Ishikawa (cell line): ENCODE data around the gene BRI3.

Source experiments
- CEBPB ChIP-seq: IDR thresholded peaks from 2 replicates; pipeline ENCODE4 v1.6.1; 2012
- CREB1 ChIP-seq: IDR thresholded peaks from 2 replicates; pipeline ENCODE4 v1.6.1; 2012; ENCODE audit warnings: low read depth
- EGR1 ChIP-seq: IDR thresholded peaks from 2 replicates; pipeline ENCODE4 v1.6.1; 2012
- EP300 ChIP-seq: IDR thresholded peaks from 2 replicates; pipeline ENCODE4 v1.6.1; 2012; ENCODE audit warnings: borderline replicate concordance
- FOXM1 ChIP-seq: IDR thresholded peaks from 2 replicates; pipeline ENCODE4 v1.6.1; 2012; ENCODE audit warnings: low read depth, borderline replicate concordance
- NFIC ChIP-seq: IDR thresholded peaks from 2 replicates; pipeline ENCODE4 v1.6.1; 2012
- RAD21 ChIP-seq: IDR thresholded peaks from 2 replicates; pipeline ENCODE4 v1.6.1; 2012; ENCODE audit warnings: low read depth
- TAF1 ChIP-seq: IDR thresholded peaks from 2 replicates; pipeline ENCODE4 v1.6.1; 2012; ENCODE audit warnings: low read depth, mild to moderate bottlenecking
- TCF12 ChIP-seq: IDR thresholded peaks from 2 replicates; pipeline ENCODE4 v1.6.1; 2012; ENCODE audit warnings: low read depth
- TEAD4 ChIP-seq: IDR thresholded peaks from 2 replicates; pipeline ENCODE4 v1.6.1; 2012
- YY1 ChIP-seq: IDR thresholded peaks from 2 replicates; pipeline ENCODE4 v1.6.1; 2012; ENCODE audit warnings: low read depth
- ZBTB7A ChIP-seq: IDR thresholded peaks from 2 replicates; pipeline ENCODE4 v1.6.1; 2012; ENCODE audit warnings: low read depth
- TF ChIP-seq, protein P1 (sequence below): IDR thresholded peaks from 2 replicates; pipeline ENCODE4 v1.6.1; 2012
- TF ChIP-seq, protein P2 (sequence below): IDR thresholded peaks from 2 replicates; pipeline ENCODE4 v1.6.1; 2012; ENCODE audit warnings: low read depth, mild to moderate bottlenecking
- TF ChIP-seq, protein P3 (sequence below): IDR thresholded peaks from 2 replicates; pipeline ENCODE4 v1.6.1; 2012

The BRI3 gene

DNA sequence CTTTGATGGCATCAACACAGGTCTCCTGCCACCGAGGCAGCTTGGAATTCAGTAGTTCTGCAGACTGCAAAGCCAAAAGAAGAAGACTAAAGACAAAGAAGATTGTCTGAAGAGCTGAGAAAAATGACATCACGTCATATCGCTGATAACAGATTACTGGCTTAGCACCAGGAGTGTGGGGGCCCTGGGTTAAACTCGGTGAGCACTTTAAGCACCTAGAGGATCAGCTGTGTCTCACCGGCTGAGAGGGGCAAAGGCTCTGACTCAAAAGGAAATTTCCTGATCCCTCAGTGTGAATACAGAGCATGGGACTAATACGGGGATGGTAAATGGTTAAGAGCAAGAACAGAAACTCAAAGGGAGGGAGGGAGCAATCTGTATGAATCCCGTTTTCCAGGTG lies 30.7 kb downstream of the BRI3 start:
- no peak for TF ChIP-seq TEAD4
- TF ChIP-seq YY1 = no peak
- TF ChIP-seq RAD21 = no peak
- TF ChIP-seq, protein P1, sequence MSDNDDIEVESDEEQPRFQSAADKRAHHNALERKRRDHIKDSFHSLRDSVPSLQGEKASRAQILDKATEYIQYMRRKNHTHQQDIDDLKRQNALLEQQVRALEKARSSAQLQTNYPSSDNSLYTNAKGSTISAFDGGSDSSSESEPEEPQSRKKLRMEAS = no peak
- no peak for TF ChIP-seq TAF1
- TF ChIP-seq FOXM1 = no peak
- no peak for TF ChIP-seq ZBTB7A
- TF ChIP-seq TCF12 = no peak
- TF ChIP-seq EP300 = no peak
- TF ChIP-seq, protein P2, sequence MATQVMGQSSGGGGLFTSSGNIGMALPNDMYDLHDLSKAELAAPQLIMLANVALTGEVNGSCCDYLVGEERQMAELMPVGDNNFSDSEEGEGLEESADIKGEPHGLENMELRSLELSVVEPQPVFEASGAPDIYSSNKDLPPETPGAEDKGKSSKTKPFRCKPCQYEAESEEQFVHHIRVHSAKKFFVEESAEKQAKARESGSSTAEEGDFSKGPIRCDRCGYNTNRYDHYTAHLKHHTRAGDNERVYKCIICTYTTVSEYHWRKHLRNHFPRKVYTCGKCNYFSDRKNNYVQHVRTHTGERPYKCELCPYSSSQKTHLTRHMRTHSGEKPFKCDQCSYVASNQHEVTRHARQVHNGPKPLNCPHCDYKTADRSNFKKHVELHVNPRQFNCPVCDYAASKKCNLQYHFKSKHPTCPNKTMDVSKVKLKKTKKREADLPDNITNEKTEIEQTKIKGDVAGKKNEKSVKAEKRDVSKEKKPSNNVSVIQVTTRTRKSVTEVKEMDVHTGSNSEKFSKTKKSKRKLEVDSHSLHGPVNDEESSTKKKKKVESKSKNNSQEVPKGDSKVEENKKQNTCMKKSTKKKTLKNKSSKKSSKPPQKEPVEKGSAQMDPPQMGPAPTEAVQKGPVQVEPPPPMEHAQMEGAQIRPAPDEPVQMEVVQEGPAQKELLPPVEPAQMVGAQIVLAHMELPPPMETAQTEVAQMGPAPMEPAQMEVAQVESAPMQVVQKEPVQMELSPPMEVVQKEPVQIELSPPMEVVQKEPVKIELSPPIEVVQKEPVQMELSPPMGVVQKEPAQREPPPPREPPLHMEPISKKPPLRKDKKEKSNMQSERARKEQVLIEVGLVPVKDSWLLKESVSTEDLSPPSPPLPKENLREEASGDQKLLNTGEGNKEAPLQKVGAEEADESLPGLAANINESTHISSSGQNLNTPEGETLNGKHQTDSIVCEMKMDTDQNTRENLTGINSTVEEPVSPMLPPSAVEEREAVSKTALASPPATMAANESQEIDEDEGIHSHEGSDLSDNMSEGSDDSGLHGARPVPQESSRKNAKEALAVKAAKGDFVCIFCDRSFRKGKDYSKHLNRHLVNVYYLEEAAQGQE = no peak
- TF ChIP-seq, protein P3, sequence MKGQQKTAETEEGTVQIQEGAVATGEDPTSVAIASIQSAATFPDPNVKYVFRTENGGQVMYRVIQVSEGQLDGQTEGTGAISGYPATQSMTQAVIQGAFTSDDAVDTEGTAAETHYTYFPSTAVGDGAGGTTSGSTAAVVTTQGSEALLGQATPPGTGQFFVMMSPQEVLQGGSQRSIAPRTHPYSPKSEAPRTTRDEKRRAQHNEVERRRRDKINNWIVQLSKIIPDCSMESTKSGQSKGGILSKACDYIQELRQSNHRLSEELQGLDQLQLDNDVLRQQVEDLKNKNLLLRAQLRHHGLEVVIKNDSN = no peak
- no peak for TF ChIP-seq CEBPB
- no peak for TF ChIP-seq CREB1

DNA sequence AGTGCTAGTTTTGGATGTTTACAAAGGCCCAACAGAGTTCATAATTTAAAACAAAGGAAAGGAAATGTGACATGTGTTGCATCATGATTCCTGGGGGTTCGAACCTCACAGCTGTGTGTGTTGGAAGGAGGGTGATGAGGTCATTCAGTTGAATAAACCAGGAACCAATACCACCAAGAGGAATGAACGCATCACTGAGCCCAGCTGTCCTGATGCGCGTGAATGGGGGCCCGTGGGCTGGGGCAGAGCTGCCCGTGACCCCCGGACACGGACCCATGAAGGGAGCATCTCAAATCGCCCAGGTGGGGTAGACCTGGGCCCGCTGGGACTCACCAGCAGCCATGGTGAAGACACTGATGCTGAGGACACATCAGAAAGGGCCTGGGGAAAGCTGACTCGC lies 33.0 kb downstream of the BRI3 start:
- TF ChIP-seq EGR1 (no peak), CEBPB (no peak), TCF12 (no peak), FOXM1 (no peak), CREB1 (no peak), RAD21 (no peak), ZBTB7A (no peak), YY1 (no peak), NFIC (no peak), TAF1 (no peak), EP300 (no peak)
- TF ChIP-seq, protein P1 = no peak
- TF ChIP-seq, protein P2 = no peak

DNA sequence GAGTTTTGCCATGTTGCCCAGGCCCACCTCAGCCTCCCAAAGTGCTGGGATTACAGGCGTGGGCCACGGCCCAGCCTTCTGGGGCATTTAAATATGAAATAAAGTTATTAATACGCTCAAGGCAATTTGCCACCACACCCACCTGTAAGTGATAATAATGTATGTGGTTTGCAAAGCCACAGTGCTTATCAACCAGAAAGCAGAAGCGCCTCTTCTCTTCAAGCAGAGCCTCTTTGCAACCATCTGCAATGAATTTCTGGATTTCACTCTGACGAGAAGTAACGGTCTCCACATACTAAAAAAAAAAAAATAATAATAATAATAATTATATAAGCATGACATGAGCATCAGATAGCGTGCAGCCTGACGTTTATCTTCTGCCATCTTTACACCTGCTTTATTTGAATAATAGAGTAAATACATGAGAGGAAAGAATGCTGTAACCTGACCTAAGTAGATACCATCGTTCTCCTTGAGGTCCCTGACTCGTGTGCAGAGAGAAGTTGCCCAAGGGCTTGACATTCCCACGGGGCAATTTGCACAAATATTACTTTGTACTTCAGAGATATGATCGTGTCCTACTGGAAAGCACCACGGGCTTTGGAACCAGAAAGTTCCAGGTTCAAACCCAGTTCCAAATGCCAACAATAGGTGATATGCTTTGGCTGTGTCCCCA lies 34.0 kb downstream of the BRI3 start:
- TF ChIP-seq RAD21 = no peak

DNA sequence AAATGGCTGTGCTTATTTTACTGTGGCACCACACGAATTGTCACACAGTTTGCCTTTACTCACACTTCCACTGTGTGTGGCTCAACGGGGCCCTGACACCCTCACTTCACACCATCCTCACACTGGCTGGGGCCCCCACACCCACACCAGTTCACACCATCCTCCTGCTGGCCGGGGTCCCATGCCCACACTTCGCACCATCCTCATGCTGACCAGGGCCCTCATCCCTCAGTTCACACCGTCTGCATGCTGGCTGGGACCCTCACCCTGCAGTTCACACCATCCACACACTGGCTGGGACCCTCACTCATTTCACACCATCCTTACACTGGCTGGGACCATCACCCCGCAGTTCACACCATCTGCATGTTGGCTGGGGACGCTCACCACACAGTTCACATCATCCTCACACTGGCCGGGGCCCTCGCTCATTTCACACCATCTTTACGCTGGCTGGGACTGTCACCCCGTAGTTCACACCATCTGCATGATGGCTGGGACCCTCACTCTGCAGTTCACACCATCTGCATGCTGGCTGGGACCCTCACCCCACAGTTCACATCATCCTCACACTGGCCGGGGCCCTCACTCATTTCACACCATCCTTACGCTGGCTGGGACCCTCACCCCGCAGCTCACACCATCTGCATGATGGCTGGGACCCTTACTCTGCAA lies 36.0 kb downstream of the BRI3 start:
- TF ChIP-seq, protein P2 = no peak
- no peak for TF ChIP-seq RAD21
- no peak for TF ChIP-seq EP300
- TF ChIP-seq CEBPB = no peak
- no peak for TF ChIP-seq NFIC
- no peak for TF ChIP-seq EGR1
- TF ChIP-seq TAF1 = no peak
- TF ChIP-seq YY1 = no peak
- TF ChIP-seq, protein P1 = no peak
- TF ChIP-seq TEAD4 = no peak
- TF ChIP-seq ZBTB7A = no peak
- no peak for TF ChIP-seq CREB1
- TF ChIP-seq, protein P3 = no peak
